Hepatocyte (in vitro differentiated cells): ENCODE data around the gene POFUT2. TPM values are rescaled to one million over a fixed set of nuclear protein-coding genes. Genes with fewer than 3 reads are reported as not detected.
"Not testable (repeated sequence)": the region's sequence is repeated elsewhere in the genome, so short reads cannot be mapped to it uniquely, and the experiment has no call there.

Experiments
- DNase-seq: peaks from one replicate; pipeline ENCODE4 v3.0.0-alpha.2; 2016; ENCODE audit warnings: low spot score
- H2AFZ ChIP-seq: fragments of 200-600 bp; sonication (generic); 2 replicates; pipeline ENCODE4 v1.6.0; 2016; ENCODE audit warnings: antibody characterized with exemption, mild to moderate bottlenecking
- H3K27ac ChIP-seq: fragments of 200-600 bp; sonication (generic); 2 replicates; pipeline ENCODE4 v1.5.1; 2016; ENCODE audit warnings: mild to moderate bottlenecking
- H3K27me3 ChIP-seq: fragments of 200-600 bp; sonication (generic); 2 replicates; pipeline ENCODE4 v1.6.1; 2016
- H3K36me3 ChIP-seq: fragments of 200-600 bp; sonication (generic); replicated peaks from 2 replicates; pipeline ENCODE4 v1.5.1; 2016; ENCODE audit warnings: low read depth; ENCODE audit not compliant: insufficient read depth
- H3K4me1 ChIP-seq: fragments of 200-600 bp; sonication (generic); 2 replicates; pipeline ENCODE4 v1.5.1; 2016; ENCODE audit warnings: mild to moderate bottlenecking, moderate library complexity; ENCODE audit not compliant: insufficient read depth
- H3K4me2 ChIP-seq: fragments of 200-600 bp; sonication (generic); 2 replicates; pipeline ENCODE4 v1.6.0; 2016
- H3K4me3 ChIP-seq: fragments of 200-600 bp; sonication (generic); 2 replicates; pipeline ENCODE4 v1.5.1; 2016; ENCODE audit warnings: mild to moderate bottlenecking
- H3K79me2 ChIP-seq: fragments of 200-600 bp; sonication (generic); 2 replicates; pipeline ENCODE4 v1.6.0; 2017; ENCODE audit warnings: mild to moderate bottlenecking
- H3K9me2 ChIP-seq: fragments of 200-600 bp; sonication (generic); replicated peaks from 2 replicates; pipeline ENCODE4 v1.6.0; 2017; ENCODE audit warnings: mild to moderate bottlenecking; ENCODE audit not compliant: insufficient read depth
- H3K9me3 ChIP-seq: fragments of 200-600 bp; sonication (generic); 2 replicates; pipeline ENCODE4 v1.5.1; 2016; ENCODE audit warnings: low read depth, mild to moderate bottlenecking
- H4K20me1 ChIP-seq: fragments of 200-600 bp; sonication (generic); 2 replicates; pipeline ENCODE4 v1.6.0; 2016; ENCODE audit warnings: mild to moderate bottlenecking; ENCODE audit not compliant: insufficient read depth, poor library complexity, severe bottlenecking
- EZH2 ChIP-seq: fragments of 200-600 bp; sonication (generic); IDR thresholded peaks from 2 replicates; pipeline ENCODE4 v1.6.1; 2016; ENCODE audit warnings: antibody characterized with exemption, mild to moderate bottlenecking, borderline replicate concordance
- EZH2phosphoT487 ChIP-seq: fragments of 200-600 bp; sonication (generic); IDR thresholded peaks from one replicate; pipeline ENCODE4 v1.6.1; 2018; ENCODE audit warnings: antibody characterized with exemption, mild to moderate bottlenecking, low read depth, moderate library complexity; ENCODE audit not compliant: unreplicated experiment, severe bottlenecking
- WGBS: methylation state at CpG from one replicate; pipeline ENCODE4 v1.1.6; 2016; ENCODE audit warnings: low lambda C conversion rate; ENCODE audit errors: missing lambda C conversion rate; 5-methylcytosine and 5-hydroxymethylcytosine counted together
- polyA plus RNA-seq: library from polyadenylated mRNA; unstranded; fragments of >200 nt; fragmentation: Nextera tagmentation; extraction: Ambion mirVana; gene quantifications from 2 replicates; pipeline ENCODE4 v1.2.1, GENCODE V29; 2016
- total RNA-seq: library from RNA; depleted of rRNA; stranded (reverse); fragments of >200 nt; gene quantifications from 2 replicates; pipeline ENCODE4 v1.2.3, GENCODE V29; 2014
- TF ChIP-seq, protein P1 (sequence below): fragments of 200-600 bp; sonication (generic); IDR thresholded peaks from 2 replicates; pipeline ENCODE4 v1.5.1; 2016; ENCODE audit warnings: antibody characterized with exemption, mild to moderate bottlenecking; ENCODE audit not compliant: poor library complexity

The POFUT2 gene
- total and polyA plus RNA-seq, 2 experiments from 2014 or later: 30.7 to 57.7 TPM

GRCh38 chr21:45309069-45309986 lies 21.6 kb upstream of the POFUT2 start:
- Histone ChIP-seq H3K9me2 (no peaks in the 10 kb centered on the region), H3K4me1 (peaks cover 19% of the 10 kb centered on the region), H4K20me1 (no peaks in the 10 kb centered on the region), H3K79me2 (no peaks in the 10 kb centered on the region), H2AFZ (no peak overlapping the region), H3K27me3 (no peaks in the 10 kb centered on the region), H3K9me3 (no peaks in the 10 kb centered on the region), H3K4me2 (peak overlapping the region; percentile 48), H3K4me3 (no peak overlapping the region), H3K36me3 (no peaks in the 10 kb centered on the region), H3K27ac (peak overlapping the region; percentile 91)
- TF ChIP-seq EZH2phosphoT487: no peak
- TF ChIP-seq, protein P1, sequence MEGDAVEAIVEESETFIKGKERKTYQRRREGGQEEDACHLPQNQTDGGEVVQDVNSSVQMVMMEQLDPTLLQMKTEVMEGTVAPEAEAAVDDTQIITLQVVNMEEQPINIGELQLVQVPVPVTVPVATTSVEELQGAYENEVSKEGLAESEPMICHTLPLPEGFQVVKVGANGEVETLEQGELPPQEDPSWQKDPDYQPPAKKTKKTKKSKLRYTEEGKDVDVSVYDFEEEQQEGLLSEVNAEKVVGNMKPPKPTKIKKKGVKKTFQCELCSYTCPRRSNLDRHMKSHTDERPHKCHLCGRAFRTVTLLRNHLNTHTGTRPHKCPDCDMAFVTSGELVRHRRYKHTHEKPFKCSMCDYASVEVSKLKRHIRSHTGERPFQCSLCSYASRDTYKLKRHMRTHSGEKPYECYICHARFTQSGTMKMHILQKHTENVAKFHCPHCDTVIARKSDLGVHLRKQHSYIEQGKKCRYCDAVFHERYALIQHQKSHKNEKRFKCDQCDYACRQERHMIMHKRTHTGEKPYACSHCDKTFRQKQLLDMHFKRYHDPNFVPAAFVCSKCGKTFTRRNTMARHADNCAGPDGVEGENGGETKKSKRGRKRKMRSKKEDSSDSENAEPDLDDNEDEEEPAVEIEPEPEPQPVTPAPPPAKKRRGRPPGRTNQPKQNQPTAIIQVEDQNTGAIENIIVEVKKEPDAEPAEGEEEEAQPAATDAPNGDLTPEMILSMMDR: peak; percentile 62
- 78% methylated on average over 27 of the region's 27 CpGs for WGBS
- DNase-seq: peak; percentile 76

DNA sequence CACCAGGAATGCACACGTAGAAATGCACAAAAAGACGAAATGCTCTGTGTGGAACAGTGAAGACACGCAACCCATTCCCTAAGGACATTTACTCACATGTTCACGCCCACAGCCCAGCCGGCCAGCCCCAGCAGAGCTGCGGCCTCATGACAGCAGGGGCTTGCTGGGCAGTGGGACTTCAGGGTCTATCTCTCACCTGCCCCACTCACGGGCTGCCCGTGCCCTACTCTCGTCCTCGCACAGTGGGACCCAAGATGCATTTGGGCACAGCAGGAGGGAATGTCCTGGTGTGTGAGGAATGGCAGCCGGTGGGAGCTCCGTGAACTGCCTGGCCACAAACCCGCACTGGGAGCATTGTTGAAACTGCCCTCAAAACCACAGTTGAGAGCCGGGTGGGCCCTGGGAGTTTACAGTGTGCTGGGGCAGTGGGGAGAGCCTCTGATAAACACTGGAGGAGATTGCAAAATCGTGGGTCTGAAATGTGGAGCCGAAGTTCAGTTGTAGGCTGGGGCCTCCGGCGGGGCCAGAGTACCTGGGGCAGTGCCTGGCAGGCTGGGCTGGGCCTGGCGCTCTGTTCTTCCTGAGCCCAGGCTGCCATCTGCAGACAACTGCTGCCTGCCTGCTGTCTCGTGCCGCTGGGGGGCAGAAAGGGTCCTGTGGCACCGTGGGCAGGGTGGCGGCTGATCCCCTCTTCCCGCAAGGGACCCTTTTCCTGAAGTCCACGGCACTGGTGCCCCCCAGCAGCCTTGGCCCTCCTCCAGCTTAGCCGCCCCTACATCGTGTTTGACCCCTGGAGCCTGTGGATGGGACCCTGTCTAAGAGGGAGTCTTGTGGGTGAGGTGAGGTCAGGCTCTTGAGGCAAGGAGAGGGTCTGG lies 20.7 kb upstream of the POFUT2 start:
- peak; percentile 78 for DNase-seq
- no peak for TF ChIP-seq EZH2
- WGBS: 71% methylated on average over 24 of the region's 27 CpGs
- Histone ChIP-seq H4K20me1 (no peaks in the 10 kb centered on the region), H3K27me3 (no peaks in the 10 kb centered on the region), H3K4me1 (peaks cover 19% of the 10 kb centered on the region), H3K79me2 (no peaks in the 10 kb centered on the region), H3K36me3 (no peaks in the 10 kb centered on the region), H3K4me2 (peak overlapping the region; percentile 48), H2AFZ (no peak overlapping the region), H3K9me2 (no peaks in the 10 kb centered on the region), H3K4me3 (no peak overlapping the region), H3K27ac (peak overlapping the region; percentile 91), H3K9me3 (no peaks in the 10 kb centered on the region)

- peaks cover 19% of the 10 kb centered on the region for H3K4me1 ChIP-seq
- H2AFZ ChIP-seq: not testable (repeated sequence)
Measured at GRCh38 chr21:45307597-45308158, 20.0 kb upstream of the POFUT2 start.

GRCh38 chr21:45306832-45307571 lies 19.3 kb upstream of the POFUT2 start:
- no peak for DNase-seq
- H3K4me2 ChIP-seq: no peak overlapping the region

More at GRCh38 chr21:45307597-45308158, 20.0 kb upstream of the POFUT2 start:
- not testable (repeated sequence) for H3K27ac ChIP-seq, H4K20me1 ChIP-seq, H3K79me2 ChIP-seq, H3K4me3 ChIP-seq, DNase-seq, H3K36me3 ChIP-seq, H3K4me2 ChIP-seq, H3K27me3 ChIP-seq, H3K9me2 ChIP-seq, H3K9me3 ChIP-seq
- WGBS: 98% methylated on average over 17 of the region's 17 CpGs

More at GRCh38 chr21:45306832-45307571, 19.3 kb upstream of the POFUT2 start:
- H3K9me3 ChIP-seq: no peaks in the 10 kb centered on the region
- H3K4me3 ChIP-seq: no peak overlapping the region
- H3K36me3 ChIP-seq: no peaks in the 10 kb centered on the region
- H3K27ac ChIP-seq: no peak overlapping the region
- no peak overlapping the region for H2AFZ ChIP-seq
- H3K79me2 ChIP-seq: no peaks in the 10 kb centered on the region
- H4K20me1 ChIP-seq: no peaks in the 10 kb centered on the region
- WGBS: 73% methylated on average over 33 of the region's 33 CpGs
- H3K27me3 ChIP-seq: no peaks in the 10 kb centered on the region
- H3K4me1 ChIP-seq: peaks cover 19% of the 10 kb centered on the region
- no peaks in the 10 kb centered on the region for H3K9me2 ChIP-seq
- TF ChIP-seq, protein P1: no peak
- TF ChIP-seq EZH2: no peak
- no peak for TF ChIP-seq EZH2phosphoT487
